ENCODE measurements around the gene ITPR3. TPM values are rescaled to one million over a fixed set of nuclear protein-coding genes. Genes with fewer than 3 reads are reported as not detected.

The ITPR3 gene
- total and polyA plus RNA-seq, 2 of the 13 experiments (the other 11 are each of a cell fraction or from before 2014, with no cell fraction given) = 3.8 to 21.4 TPM

GRCh38 chr6:33620158-33620855 is 815 bp upstream of the ITPR3 start:
- H4K20me1 ChIP-seq (ENCODE audit: insufficient read depth, low read length) = no peaks in the 10 kb centered on the region; the same call in 1 of the 2 replicates
- POLR2A ChIA-PET = interaction anchor here (0.6 to 5.1 kb wide), 6 partner anchors 10 to 220 kb away, joined by 3 to 32 read pairs (median 8); partner anchors contain the start of gene BAK1
- no peak for FAIRE-seq
- WGBS (ENCODE audit: low lambda C conversion rate) = 1% methylated on average over 28 of the region's 29 CpGs
- peaks cover 0 to 15% of the 10 kb centered on the region in 2 experiments; a peak in 3 of 5 replicates for H3K27me3 ChIP-seq (ENCODE audit: control insufficient read depth in 1 of 2, insufficient read depth in 2 of 2, low read length in 2 of 2)
- BruUV-seq (replicated peaks) = TSS peak; percentile 57
- H3K79me2 ChIP-seq (ENCODE audit: insufficient read depth, low read length) = peaks cover 2% of the 10 kb centered on the region
- H3K4me2 ChIP-seq (ENCODE audit: low read depth, low read length) = peak overlapping the region; percentile 96
- intact Hi-C loops (cut with micrococcal nuclease; ENCODE audit: unreplicated experiment) = no loop called here
- CTCF ChIA-PET (ENCODE audit: low intra/inter-chr PET ratio, low total read pairs) = interaction anchor here (1.5 kb wide), 1 partner anchor 13 kb away, joined by 6 read pairs; no protein-coding TSS in a partner anchor
- no peaks in the 10 kb centered on the region for H3K9me3 ChIP-seq (ENCODE audit: low read length)
- in situ Hi-C loops (cut with HindIII; ENCODE audit: extremely low pct_ligation_motif_present, low pct_unique_long_range_greater_than_20kb) = loop anchor here (5.0 kb wide), 1 partner anchor 33 kb away; no protein-coding TSS in a partner anchor
- H3K36me3 ChIP-seq (replicated peaks in 1 of 2; ENCODE audit: control insufficient read depth in 1 of 2, insufficient read depth in 2 of 2, low read length in 2 of 2) = no peaks in the 10 kb centered on the region
- peak overlapping the region; percentile 58 for H3K9ac ChIP-seq (ENCODE audit: insufficient read depth, low read depth, low read length)
- DNase-seq (ENCODE audit: low spot score) = no peak
- ATAC-seq = peak; percentile 18; the same call in 2 of the 3 replicates
- no peak overlapping the region for H2AFZ ChIP-seq (ENCODE audit: low read length)
- peak overlapping the region; percentile 80 to 86 (median 82) for H3K4me3 ChIP-seq (replicated peaks in 1 of 3; ENCODE audit: insufficient read depth in 1 of 3, low read depth in 2 of 3, low read length in 3 of 3)
- H3K27ac ChIP-seq (ENCODE audit: extremely low read length, insufficient read depth, low read length) = no peak overlapping the region
- peaks cover 52% of the 10 kb centered on the region for H3K4me1 ChIP-seq (ENCODE audit: insufficient read depth, low read length)
- TF ChIP-seq ZSCAN12 (CRISPR knock-in tag; IDR thresholded peaks at IDR 0.05) (no peak), ZNF577 (CRISPR knock-in tag; IDR thresholded peaks at IDR 0.05; ENCODE audit: borderline replicate concordance, low read depth) (no peak), REPIN1 (CRISPR knock-in tag; IDR thresholded peaks at IDR 0.05; ENCODE audit: borderline replicate concordance, low read depth) (no peak), STAT6 (CRISPR knock-in tag; IDR thresholded peaks at IDR 0.05; ENCODE audit: borderline replicate concordance) (no peak), ZNF343 (CRISPR knock-in tag; IDR thresholded peaks at IDR 0.05) (peak; percentile 59; the same call in 1 of the 2 replicates), MED13 (CRISPR knock-in tag; IDR thresholded peaks at IDR 0.05) (no peak), PATZ1 (CRISPR knock-in tag; IDR thresholded peaks at IDR 0.05) (peak; percentile 82), ZNF256 (CRISPR knock-in tag; conservative IDR thresholded peaks at IDR 0.05) (no peak)
- TF ChIP-seq, protein P1, sequence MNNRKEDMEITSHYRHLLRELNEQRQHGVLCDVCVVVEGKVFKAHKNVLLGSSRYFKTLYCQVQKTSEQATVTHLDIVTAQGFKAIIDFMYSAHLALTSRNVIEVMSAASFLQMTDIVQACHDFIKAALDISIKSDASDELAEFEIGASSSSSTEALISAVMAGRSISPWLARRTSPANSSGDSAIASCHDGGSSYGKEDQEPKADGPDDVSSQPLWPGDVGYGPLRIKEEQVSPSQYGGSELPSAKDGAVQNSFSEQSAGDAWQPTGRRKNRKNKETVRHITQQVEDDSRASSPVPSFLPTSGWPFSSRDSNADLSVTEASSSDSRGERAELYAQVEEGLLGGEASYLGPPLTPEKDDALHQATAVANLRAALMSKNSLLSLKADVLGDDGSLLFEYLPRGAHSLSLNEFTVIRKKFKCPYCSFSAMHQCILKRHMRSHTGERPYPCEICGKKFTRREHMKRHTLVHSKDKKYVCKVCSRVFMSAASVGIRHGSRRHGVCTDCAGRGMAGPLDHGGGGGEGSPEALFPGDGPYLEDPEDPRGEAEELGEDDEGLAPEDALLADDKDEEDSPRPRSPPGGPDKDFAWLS (CRISPR knock-in tag; IDR thresholded peaks at IDR 0.05; ENCODE audit: borderline replicate concordance) = peak; percentile 74; the same call in 1 of the 2 replicates

Data from HepG2 (cell line).